ENCODE data around the gene IL23A.

The IL23A gene

DNA sequence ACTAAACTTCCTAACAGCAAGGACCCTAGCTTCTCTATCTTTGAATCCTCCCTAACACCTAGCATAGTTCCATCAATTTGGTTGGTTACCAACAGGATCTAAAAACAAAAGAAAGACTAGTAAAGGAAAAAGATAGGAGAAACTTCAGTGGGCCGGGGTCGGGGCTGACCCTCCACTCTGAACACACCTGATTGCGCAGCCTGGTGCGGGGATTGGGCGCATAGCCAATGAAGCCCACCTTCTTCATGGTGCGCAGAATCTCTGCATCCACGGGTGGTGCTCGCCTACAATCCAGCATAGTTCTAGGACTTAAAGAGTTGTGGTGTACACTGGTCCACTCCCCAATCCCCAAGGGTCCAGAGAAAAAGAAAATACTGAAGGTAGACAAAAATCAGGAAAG, 12.6 kb upstream of the IL23A start:
- TF ChIP-seq, protein P1, sequence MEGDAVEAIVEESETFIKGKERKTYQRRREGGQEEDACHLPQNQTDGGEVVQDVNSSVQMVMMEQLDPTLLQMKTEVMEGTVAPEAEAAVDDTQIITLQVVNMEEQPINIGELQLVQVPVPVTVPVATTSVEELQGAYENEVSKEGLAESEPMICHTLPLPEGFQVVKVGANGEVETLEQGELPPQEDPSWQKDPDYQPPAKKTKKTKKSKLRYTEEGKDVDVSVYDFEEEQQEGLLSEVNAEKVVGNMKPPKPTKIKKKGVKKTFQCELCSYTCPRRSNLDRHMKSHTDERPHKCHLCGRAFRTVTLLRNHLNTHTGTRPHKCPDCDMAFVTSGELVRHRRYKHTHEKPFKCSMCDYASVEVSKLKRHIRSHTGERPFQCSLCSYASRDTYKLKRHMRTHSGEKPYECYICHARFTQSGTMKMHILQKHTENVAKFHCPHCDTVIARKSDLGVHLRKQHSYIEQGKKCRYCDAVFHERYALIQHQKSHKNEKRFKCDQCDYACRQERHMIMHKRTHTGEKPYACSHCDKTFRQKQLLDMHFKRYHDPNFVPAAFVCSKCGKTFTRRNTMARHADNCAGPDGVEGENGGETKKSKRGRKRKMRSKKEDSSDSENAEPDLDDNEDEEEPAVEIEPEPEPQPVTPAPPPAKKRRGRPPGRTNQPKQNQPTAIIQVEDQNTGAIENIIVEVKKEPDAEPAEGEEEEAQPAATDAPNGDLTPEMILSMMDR (IDR thresholded peaks at IDR 0.05; ENCODE audit: insufficient read depth, missing control alignments): no peak
- no peak for DNase-seq (ENCODE audit: insufficient read length, low spot score)
- no peak for FAIRE-seq

DNA sequence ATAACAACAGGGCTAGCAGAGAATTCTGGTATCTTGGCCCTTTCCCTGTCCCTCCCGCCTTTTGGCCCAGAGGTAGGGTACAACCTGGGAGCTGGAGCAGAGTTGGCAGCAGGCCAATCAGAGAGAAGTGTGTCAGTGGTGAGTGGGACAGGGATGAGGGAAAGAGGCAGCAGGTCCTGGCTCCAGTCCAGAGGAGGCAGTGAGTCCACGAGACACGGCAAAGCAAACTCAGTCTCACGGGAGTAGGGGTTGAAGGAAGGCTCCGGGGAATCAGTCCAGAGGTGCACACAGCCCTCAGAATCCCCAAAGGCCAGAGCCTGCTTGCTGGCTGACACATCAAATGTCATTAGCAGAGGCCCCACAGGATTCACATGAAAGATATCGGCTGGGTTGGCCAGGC, 12.2 kb upstream of the IL23A start:
- TF ChIP-seq, protein P1 (IDR thresholded peaks at IDR 0.05; ENCODE audit: insufficient read depth, missing control alignments): no peak
- FAIRE-seq (no peak), DNase-seq (ENCODE audit: insufficient read length, low spot score) (no peak)

DNA sequence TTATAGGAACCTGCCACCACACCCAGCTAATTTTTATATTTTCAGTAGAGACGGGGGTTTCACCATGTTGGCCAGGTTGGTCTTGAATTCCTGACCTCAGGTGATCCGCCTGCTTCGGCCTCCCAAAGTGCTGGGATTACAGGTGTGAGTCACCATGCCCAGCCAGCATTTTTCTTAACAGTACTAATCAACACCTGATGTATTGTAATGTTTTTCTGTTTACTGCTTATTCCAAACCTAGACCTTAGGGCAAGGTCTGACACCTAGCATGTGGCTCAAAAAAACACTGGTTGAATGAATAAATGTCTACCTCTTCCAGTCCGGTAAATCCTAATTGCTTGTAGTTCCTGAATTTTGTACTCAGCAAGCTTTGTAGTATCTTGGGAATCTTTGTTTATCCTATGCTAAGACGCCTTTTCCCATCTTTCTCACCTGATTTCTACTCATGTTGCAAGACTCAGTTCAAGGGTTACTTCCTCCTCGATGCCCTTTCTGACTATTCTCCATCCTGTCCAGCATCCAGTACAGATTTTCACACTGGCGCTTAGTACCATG, 7.7 kb upstream of the IL23A start:
- TF ChIP-seq, protein P1 (IDR thresholded peaks at IDR 0.05; ENCODE audit: insufficient read depth, missing control alignments): no peak
- FAIRE-seq: no peak
- DNase-seq (ENCODE audit: insufficient read length, low spot score): no peak

DNA sequence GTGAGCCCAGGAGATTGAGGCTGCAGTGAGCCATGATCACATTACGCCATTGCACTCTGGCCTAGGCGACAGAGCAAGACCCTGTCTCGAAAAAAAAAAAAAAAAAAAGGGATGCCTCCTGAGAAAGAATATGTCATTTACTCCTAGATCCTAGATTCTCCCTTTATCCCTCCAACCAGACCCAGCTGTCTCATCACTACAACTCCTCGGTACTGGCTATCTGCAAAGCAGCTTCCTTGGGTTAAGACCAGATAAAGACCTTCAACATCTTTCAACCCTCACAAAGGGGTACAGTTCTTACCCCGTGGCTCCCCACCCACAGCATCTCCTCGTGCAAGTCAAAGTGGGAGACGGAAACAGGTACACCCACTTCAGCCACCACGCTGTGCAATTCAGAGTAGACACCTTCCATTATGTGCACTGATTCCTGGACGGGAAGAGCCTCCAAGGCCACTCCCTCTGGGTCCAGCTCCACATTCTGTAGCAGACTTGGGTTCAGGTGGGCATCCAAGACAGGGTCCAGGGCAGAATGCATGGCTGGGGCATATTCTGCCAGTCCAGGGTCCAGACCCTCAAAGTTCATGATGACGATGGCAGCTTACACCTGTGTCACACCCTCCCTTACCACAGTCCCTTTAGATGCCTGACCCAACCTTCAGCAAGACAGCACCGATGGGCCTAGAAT, 6.0 kb upstream of the IL23A start:
- TF ChIP-seq, protein P1 (IDR thresholded peaks at IDR 0.05; ENCODE audit: insufficient read depth, missing control alignments): no peak
- no peak for FAIRE-seq
- DNase-seq (ENCODE audit: insufficient read length, low spot score): no peak

DNA sequence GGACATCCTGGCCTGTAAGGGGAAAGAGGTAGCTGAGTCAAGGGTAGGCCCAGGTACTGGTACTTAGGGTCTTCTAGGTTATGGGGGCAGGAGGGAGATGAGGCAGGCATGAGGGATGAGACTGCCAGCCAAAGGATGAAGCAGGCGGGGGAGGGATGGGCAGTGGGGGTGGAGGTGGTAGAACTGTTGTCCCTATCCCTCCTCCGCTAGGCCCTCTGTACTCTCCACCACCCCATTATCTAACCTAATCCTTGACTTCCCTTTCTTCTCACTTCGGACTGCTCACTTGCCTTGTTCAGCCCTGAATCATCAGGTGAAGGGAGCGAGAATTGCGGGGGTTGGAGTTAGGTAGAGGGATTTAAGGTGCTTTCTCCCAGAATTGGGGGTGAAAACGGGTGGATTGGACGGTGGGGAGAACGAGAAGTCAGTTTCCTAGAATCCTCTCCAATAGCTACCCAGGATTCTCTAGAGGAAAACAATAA, 5.4 kb upstream of the IL23A start:
- FAIRE-seq: no peak
- TF ChIP-seq, protein P1 (IDR thresholded peaks at IDR 0.05; ENCODE audit: insufficient read depth, missing control alignments): no peak
- no peak for DNase-seq (ENCODE audit: insufficient read length, low spot score)

DNA sequence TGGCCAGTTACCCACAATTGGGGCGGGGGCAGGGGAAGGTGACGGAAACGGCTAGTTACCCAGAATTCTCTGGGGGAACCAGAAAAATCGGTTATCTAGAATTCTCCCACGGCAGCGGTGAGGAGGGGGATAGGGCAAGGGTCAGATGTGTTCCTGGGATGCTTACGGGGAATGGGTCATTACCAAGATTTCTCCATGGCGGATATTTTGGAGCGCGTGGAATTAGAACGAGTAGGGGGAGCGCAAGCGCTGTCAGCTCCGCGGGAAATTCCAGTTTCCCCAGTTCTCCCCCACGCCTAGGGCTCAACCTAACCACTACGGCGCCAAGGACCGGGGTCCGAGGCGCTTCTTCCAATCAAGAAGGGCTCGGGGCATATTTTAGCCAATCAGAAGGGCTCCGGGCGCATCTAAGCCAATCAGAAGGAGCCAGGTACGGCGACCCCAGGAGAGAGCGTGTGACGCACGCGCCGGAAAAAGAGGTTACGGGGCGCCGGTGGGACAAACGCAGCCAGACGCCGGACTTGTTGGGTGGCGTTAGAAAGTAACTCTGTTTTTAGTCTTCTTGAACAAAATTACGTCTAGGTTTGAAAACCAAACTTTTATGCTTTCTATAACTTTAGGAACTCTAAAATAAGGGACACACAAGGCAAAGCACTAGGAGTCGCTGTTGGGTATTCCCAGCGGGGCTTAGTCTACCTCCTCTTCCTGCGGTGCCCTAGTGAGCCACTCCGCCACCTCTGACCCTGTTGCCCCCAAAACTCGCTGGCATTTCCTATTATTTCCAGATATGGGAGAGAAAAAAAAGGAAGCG, 4.8 kb upstream of the IL23A start, which contains the start of gene PAN2:
Gene PAN2, minus strand, starts transcription at position 322 of the 811 bp plus-strand sequence. CDS start 906 bp downstream, outside the sequence.
- no peak for FAIRE-seq
- DNase-seq (ENCODE audit: insufficient read length, low spot score): peak; percentile 96

More for the DNA sequence above, 4.8 kb upstream of the IL23A start, which contains the start of gene PAN2:
- TF ChIP-seq, protein P1 (IDR thresholded peaks at IDR 0.05; ENCODE audit: insufficient read depth, missing control alignments): peak; percentile 49

All from D721Med (cell line).